Transverse colon (tissue), 4 donors: ENCODE measurements around the gene FCN2. TPM values are rescaled to one million over a fixed set of nuclear protein-coding genes. Genes with fewer than 3 reads are reported as not detected.

ENCODE experiments used
- DNase-seq: peaks from one replicate; pipeline ENCODE4 v3.0.0-alpha.2; 2019
- H3K27ac ChIP-seq, 4 donors: fragments of 200-600 bp; sonication (generic); 2 replicates each; pipeline ENCODE4 v1.5.1; 2016 to 2018; ENCODE audit warnings: inconsistent platforms in 4 of 4
- H3K27me3 ChIP-seq: fragments of 200-600 bp; sonication (generic); 2 replicates; pipeline ENCODE4 v1.5.1; 2017; ENCODE audit warnings: inconsistent platforms
- H3K36me3 ChIP-seq, 4 donors: fragments of 200-600 bp; sonication (generic); 2 replicates each; pipeline ENCODE4 v1.5.1; 2017 to 2019; ENCODE audit warnings: inconsistent platforms in 4 of 4
- H3K4me1 ChIP-seq, 4 donors: fragments of 200-600 bp; sonication (generic); 2 replicates each; pipeline ENCODE4 v1.5.1; 2017 to 2020; ENCODE audit warnings: inconsistent platforms in 4 of 4
- H3K4me3 ChIP-seq, 4 donors: fragments of 200-600 bp; sonication (generic); 1 replicate in 1 of 4; 2 replicates in 3 of 4; pipeline versions ENCODE4 v1.5.1 to v1.6.1; 2017 to 2019; ENCODE audit warnings: inconsistent platforms in 4 of 4
- H3K9me3 ChIP-seq, 2 donors: fragments of 200-600 bp; sonication (generic); 2 replicates each; pipeline ENCODE4 v1.5.1; 2017 to 2019; ENCODE audit warnings: inconsistent platforms in 2 of 2
- EP300 ChIP-seq: sonication (generic); formaldehyde crosslinking; IDR thresholded peaks from one replicate; pipeline ENCODE4 v1.6.1; 2017; ENCODE audit warnings: antibody characterized with exemption, low read depth
- POLR2A ChIP-seq: fragments of 450-650 bp; IDR thresholded peaks from one replicate; pipeline ENCODE4 v1.6.1; 2016; ENCODE audit warnings: antibody characterized with exemption, mild to moderate bottlenecking, moderate library complexity
- POLR2AphosphoS5 ChIP-seq, 3 donors: sonication (generic); formaldehyde crosslinking; IDR thresholded peaks; one replicate each; pipeline ENCODE4 v1.6.1; 2016; ENCODE audit warnings: antibody characterized with exemption in 3 of 3
- WGBS, 2 donors: methylation state at CpG; one replicate each; pipeline ENCODE4 v1.1.5; 2018; ENCODE audit warnings: low coverage in 1 of 2; 5-methylcytosine and 5-hydroxymethylcytosine counted together
- in situ Hi-C, 4 donors: fragments of 200-750 bp; cut with MboI; loops; one replicate each; pipeline versions ENCODE4 v1.15.0 to v1.15.1; 2017; ENCODE audit warnings: low sequenced_read_pairs in 3 of 4, low pct_ligation_motif_present in 1 of 4, low pct_unique_long_range_greater_than_20kb in 1 of 4
- intact Hi-C: fragments of 100-400 bp; cut with DNase I; formaldehyde crosslinking; loops from one replicate; pipeline ENCODE4 v1.15.1; 2023; ENCODE audit warnings: low total_unique reads
- total RNA-seq, 4 donors: library from RNA; depleted of rRNA; stranded (reverse); fragments of >200 nt; gene quantifications; one replicate each; pipeline ENCODE4 v1.1.0, GENCODE V29; 2016
- TF ChIP-seq, protein P1 (sequence below), 5 experiments: fragments of 200-600 bp in 3 of 5; fragments of 450-650 bp in 2 of 5; sonication (generic) in 3 of 5; IDR thresholded peaks; 1 replicate in 2 of 5; 2 replicates in 3 of 5; pipeline ENCODE4 v1.5.1; 2016 to 2017; ENCODE audit warnings: antibody characterized with exemption in 5 of 5, inconsistent platforms in 3 of 5, mild to moderate bottlenecking in 2 of 5, moderate library complexity in 1 of 5

Gene FCN2
- total RNA-seq, 4 donors from 2014 or later: not detected

GRCh38 chr9:134844821-134845220, 35.8 kb upstream of the FCN2 start:
- intact Hi-C loops (no loop called here), in situ Hi-C loops (no loop called here)
- Histone ChIP-seq H3K9me3 (no peaks in the 10 kb centered on the region), H3K36me3 (peaks cover 0 to 5% (median 0%) of the 10 kb centered on the region in 4 donors), H3K27ac (no peak overlapping the region), H3K4me3 (no peak overlapping the region), H3K4me1 (no peaks in the 10 kb centered on the region), H3K27me3 (no peaks in the 10 kb centered on the region)
- DNase-seq: no peak
- no peak for TF ChIP-seq POLR2AphosphoS5 (IDR thresholded peaks at IDR 0.05)
- TF ChIP-seq EP300: no peak
- TF ChIP-seq POLR2A: no peak
- TF ChIP-seq, protein P1, sequence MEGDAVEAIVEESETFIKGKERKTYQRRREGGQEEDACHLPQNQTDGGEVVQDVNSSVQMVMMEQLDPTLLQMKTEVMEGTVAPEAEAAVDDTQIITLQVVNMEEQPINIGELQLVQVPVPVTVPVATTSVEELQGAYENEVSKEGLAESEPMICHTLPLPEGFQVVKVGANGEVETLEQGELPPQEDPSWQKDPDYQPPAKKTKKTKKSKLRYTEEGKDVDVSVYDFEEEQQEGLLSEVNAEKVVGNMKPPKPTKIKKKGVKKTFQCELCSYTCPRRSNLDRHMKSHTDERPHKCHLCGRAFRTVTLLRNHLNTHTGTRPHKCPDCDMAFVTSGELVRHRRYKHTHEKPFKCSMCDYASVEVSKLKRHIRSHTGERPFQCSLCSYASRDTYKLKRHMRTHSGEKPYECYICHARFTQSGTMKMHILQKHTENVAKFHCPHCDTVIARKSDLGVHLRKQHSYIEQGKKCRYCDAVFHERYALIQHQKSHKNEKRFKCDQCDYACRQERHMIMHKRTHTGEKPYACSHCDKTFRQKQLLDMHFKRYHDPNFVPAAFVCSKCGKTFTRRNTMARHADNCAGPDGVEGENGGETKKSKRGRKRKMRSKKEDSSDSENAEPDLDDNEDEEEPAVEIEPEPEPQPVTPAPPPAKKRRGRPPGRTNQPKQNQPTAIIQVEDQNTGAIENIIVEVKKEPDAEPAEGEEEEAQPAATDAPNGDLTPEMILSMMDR (IDR thresholded peaks at IDR 0.05): no peak
- 69% methylated on average over 7 of the region's 8 CpGs; no CpG with 5 or more reads in 1 of the 2 donors for WGBS, 2 donors

DNA sequence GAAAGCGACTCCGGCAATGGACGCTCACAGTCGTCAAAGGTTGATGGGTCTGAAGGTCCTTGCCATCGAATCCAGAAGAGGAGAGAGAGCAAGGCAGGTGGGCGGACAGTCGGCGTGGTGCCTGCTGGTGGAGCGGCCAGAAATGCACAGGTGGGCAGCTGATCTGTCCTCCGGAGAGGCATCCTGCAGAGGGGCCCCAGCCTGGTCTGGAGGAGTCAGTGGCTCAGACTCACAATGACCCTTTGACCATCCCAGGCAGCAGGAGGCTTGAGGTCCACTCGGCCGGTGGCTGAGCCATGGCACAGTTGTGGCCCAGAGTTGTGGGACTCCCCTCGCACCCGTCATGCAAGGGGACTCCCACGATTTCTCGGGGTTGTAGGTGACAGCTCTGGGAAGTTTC, 34.4 kb upstream of the FCN2 start:
- Histone ChIP-seq H3K27ac (no peak overlapping the region), H3K4me1 (no peaks in the 10 kb centered on the region), H3K36me3 (peaks cover 0 to 5% (median 0%) of the 10 kb centered on the region in 4 donors), H3K9me3 (no peaks in the 10 kb centered on the region), H3K27me3 (no peaks in the 10 kb centered on the region), H3K4me3 (no peak overlapping the region)
- TF ChIP-seq POLR2AphosphoS5 (IDR thresholded peaks at IDR 0.05) (no peak), EP300 (no peak), POLR2A (no peak)
- TF ChIP-seq, protein P1 (IDR thresholded peaks at IDR 0.05): no peak
- no peak for DNase-seq
- WGBS, 2 donors: 86 to 93% methylated on average over 6 to 16 of the region's 16 CpGs
- in situ Hi-C loops: no loop called here
- intact Hi-C loops: no loop called here

DNA sequence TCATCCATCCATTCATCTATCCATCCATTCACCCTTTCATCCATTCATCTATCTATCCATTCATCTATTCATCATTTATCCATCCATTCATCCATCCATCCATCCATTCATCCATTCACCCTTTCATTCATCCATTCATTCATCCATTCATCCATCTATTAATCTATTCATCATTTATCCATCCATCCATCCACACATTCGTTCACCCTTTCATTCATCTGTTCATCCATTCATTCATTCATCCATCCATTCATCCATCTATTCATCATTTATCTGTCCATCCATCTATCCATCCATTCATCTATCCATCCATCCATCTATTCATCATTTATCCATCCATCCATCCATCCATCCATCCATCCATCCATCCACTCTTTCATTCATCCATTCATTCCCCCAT, 33.9 kb upstream of the FCN2 start:
- in situ Hi-C loops (no loop called here), intact Hi-C loops (no loop called here)
- Histone ChIP-seq H3K4me1 (no peaks in the 10 kb centered on the region), H3K9me3 (no peaks in the 10 kb centered on the region), H3K27me3 (no peaks in the 10 kb centered on the region), H3K36me3 (peaks cover 0 to 5% (median 0%) of the 10 kb centered on the region in 4 donors), H3K27ac (no peak overlapping the region), H3K4me3 (no peak overlapping the region)
- TF ChIP-seq POLR2AphosphoS5 (IDR thresholded peaks at IDR 0.05): no peak
- no peak for TF ChIP-seq POLR2A
- TF ChIP-seq, protein P1 (IDR thresholded peaks at IDR 0.05): no peak
- TF ChIP-seq EP300: no peak
- DNase-seq: no peak
- WGBS, 2 donors: 50 to 85% methylated on average over 1 of the region's 1 CpG

- Histone ChIP-seq H3K9me3 (no peaks in the 10 kb centered on the region), H3K27me3 (no peaks in the 10 kb centered on the region), H3K36me3 (peaks cover 0 to 5% (median 0%) of the 10 kb centered on the region in 4 donors), H3K4me1 (no peaks in the 10 kb centered on the region), H3K4me3 (no peak overlapping the region), H3K27ac (no peak overlapping the region)
- intact Hi-C loops: no loop called here
- 74 to 82% methylated on average over 3 of the region's 3 CpGs for WGBS, 2 donors
- in situ Hi-C loops: no loop called here
- TF ChIP-seq EP300: no peak
- TF ChIP-seq POLR2AphosphoS5 (IDR thresholded peaks at IDR 0.05): no peak
- no peak for DNase-seq
Measured at GRCh38 chr9:134847138-134847537, 33.5 kb upstream of the FCN2 start.
